Fibroblast of peridontal ligament (primary cell): ENCODE measurements around the gene IFT27.
A peak's percentile ranks its signal among the peaks of the same experiment; 100 is the strongest.
"Not testable (repeated sequence)": the region's sequence is repeated elsewhere in the genome, so short reads cannot be mapped to it uniquely, and the experiment has no call there.

Experiments
- DNase-seq: peaks from one replicate; pipeline ENCODE4 v3.0.0-alpha.2; 2010; ENCODE audit errors: extremely low read depth

Gene IFT27

DNA sequence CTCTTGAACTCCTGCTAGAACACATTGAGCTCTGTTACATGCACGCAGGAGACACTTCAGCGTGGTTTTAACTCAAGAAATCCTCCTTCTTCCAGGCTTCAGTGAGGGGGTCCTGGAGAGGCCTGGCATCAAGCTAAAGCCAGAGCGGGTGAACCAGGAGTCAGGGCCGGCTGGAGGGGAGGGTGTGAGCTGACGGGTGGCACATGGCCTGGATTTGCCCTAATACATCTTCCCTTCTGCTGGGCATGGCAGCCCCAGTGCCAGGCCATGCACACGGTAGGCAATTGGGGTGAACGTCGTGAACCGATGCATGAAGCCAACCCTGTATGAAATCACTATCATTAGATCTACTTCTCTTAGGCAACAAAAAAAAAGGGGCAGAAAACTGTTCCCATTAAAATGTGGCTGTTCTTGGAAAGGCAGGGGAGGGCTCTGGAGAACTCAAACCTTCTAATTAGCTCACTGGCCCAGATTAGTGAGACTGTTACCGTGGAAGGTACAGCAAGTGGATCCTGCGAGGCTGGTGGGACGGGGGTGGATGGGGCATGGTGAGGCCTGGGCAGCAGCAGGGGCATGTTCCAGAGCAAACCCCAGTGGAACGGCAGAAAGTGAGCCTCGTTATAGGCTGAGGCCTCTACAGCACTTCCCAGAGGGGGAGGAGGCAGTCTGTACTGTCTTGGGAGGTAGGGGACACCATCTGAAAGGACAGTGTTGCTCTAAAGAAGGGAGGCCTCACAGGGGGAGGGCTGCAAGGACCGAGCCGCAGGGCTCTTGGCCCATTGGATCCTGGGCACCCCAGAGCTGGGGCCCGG, 10.6 kb downstream of the IFT27 start:
- no peak for DNase-seq

DNA sequence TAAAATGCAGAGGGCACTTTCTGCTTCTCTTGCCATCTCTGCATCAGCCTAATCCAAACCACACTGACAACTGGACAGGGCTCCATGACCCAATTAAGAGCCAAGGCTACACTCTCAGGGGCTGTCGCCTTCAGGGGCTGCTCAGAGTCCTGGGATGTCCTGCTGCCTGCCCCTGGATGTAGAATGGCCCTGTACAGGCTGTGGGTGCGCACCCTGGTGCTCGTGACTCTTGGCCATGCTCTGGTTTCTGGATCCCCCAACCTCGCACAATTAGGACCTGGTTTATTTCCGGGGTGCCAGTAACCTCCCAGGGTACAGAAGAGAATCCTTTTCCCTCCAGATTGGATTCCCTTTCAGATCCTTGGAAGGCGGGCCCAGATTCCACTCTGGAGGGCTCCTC, 11.3 kb downstream of the IFT27 start:
- no peak for DNase-seq

DNA sequence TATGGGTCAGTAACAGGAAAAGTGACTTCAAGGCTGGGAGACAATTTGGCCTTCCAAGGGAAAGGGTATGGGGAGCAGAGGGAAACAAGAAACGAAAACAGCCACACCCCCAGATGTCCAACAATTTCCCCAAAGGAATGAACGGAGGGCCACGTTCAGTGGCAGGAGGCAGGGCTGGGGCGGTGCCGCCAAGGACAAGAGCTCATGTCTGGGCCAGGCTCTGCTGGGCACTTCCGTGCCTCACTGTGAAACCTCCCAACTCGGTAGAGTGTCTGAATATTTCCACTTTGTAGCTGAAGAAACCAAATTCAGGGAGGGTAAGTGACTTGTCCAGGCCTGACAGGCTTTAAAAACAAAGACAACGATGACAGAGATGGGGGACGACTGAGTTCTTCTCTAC, 11.9 kb downstream of the IFT27 start:
- no peak for DNase-seq

DNA sequence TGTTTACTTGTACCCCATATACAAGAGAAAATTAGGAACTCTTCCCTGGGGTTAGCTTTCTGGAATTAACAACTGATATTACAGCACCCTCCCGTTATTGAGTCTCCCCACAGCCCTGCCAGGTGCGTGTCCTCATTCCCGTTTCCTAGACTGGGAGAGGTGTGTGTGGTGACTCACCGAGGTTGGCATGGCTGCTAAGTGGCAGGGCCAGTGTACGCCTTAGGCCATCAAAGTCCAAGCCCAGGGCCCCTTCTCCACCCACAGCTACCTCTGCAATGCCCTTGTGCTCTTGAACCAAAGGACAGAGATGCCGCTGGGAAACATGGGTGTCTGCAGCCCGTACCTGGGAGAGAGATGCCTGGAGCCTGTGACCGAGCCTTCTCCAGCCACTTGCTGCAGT, 12.3 kb downstream of the IFT27 start:
- DNase-seq: no peak

DNA sequence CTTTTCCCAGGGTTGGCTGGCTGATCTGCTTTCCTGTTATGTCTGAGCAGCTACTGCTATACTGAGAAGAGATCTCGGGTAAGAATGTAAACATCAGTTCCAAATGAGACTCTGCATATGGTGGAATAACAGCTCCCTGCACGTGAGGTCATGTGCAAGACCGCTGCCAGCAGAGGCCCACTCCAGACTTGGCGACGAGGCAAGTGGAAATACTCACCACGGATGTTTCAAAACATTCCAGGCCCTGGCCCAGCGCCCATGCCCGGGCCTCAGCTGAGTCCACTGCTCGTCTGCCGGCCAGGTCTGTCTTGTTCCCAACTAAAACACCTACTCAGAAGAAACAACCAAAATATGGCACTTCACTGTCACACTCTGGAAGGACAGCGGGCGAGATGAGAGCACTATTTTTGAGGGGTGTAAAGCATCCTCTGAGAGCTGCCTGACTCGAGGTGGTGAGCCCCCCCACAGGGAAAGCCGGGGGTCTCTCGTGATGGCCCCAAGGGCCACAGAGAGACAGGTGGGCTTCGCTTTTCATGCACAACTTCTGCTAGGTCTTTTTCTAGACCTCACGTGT, 13.1 kb downstream of the IFT27 start:
- DNase-seq: peak; percentile 33

DNA sequence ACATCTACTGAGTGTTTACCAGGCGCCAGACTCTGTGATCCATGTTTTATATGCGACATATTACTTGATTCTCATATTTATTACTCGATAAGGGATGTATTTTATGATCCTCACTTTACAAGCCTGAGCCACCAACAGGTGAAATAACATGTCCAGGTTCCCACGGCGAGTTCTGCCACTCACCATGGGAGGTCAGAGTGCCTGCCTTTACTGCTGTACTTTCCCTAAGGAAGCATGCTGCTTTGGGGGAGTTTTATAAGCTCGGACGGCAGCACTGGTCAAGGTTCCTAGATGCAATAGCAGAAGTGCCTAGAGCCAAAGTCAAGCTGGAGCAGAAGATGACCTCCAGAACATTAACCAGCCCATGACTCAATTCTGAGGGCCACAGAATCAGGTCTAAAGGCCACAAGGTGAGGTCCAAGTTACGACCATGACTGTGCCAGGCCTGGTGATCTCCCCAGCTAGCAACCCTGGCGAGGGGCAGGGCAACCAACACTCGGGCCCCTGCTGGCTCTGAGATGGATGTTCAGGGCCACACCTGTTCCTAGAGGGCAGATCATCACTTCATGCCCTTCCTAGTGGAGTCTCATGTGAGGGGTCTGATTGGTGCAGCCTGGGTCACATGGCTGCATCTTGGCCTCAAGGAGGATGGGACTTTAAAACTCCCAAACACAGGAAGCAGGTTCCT, 14.2 kb downstream of the IFT27 start:
- no peak for DNase-seq

DNA sequence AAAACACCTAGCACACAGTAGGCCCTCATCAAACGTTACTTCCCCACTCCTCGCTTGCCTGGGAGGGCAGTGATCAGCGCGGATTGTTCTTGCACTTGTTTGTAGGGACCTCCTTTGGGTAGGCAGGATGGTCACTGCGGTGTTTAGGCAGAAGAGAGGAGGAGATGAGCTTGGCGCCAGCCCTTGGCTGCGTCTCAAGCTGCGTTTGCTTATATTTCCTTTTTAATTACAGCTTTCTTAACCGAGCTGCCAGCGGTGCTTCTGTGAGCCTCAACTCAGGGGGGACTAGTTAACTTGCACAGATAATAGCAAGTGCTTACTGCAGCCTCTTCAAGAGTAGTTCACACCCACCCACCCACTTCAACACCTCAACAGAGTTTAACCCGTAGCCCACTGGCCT, 15.1 kb downstream of the IFT27 start:
- no peak for DNase-seq

DNA sequence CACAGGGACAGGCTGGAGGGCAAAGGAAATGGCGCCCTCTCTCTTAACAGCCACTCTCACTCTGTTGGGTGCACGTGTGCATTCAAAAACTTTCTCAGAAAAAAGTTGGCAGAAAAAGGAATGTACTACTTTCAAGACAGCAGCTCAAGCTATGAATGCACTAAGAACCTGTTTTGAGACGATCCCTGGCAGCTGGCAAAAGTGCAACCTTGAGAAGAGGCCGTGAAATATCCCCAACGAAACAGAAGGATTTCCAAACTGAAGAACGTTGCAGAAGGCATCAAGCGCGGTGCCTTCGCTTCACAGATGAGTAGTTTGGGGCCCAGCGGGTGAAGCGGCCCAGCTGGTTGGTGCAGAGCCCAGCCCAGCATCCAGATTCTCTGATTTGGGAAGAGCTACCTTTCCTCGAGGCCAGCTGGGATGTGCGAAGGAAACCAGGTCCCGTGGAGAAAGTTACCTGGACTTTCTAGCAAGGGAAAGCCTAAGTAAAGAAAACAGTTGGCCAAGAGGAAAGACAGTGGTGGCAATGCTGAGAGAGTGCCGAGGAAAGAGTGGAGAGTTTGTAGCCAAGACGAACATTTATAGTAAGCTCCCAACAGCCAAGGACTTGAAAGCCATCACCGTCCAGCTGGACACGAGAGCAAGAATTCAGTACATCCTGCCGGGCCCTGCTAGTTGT, 16.3 kb downstream of the IFT27 start:
- no peak for DNase-seq

DNA sequence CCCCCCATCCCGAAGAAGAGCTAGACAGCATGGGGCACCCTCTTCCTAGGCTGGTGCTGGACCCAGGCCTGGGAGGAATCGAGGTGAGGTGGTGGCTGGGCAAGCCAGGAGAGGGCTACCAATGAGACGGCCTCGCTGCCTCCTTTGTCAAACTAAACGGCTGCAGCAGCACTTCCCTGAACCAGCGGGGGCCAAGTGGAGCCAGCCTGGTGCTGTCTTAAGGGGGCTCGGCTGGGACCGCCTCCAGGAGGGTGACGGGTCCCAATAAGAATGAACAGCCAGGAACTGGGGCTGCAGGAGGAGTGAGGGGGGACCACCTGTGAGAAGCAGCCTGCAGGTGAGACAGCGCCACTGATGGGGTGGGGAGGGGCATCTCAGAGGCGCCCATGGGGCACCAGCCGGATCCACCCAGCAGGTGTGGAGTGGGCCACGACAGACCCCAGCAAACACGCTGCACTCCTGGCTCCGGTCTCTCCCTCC, 17.1 kb downstream of the IFT27 start:
- no peak for DNase-seq

DNA sequence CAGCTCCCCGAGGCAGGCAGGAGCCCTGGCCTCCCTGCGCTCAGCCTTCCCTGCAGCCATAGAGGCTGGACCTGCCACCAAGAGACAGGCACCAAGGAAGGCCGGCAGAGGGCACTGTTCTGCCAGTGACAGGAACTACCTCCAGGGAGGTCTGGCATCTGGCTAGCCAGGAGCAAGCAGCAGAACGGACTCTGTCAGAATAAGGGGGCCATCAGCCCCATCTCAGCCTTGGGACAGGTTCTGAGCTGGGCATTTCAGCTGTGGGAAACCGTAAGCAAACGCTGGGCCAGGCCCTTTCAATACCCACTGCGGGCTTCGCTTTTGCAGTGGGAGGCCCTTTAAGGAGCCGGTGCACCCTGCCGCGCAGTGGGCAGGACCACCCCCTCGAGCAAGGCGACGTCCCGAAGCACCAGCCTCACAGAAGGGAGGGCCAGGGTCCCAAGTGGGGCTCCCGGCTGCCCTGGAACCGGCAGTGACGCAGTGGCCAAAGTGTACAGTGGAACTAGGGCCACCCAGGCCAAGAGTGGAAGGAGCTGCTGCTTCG, 18.2 kb downstream of the IFT27 start:
- DNase-seq: peak; percentile 59

DNA sequence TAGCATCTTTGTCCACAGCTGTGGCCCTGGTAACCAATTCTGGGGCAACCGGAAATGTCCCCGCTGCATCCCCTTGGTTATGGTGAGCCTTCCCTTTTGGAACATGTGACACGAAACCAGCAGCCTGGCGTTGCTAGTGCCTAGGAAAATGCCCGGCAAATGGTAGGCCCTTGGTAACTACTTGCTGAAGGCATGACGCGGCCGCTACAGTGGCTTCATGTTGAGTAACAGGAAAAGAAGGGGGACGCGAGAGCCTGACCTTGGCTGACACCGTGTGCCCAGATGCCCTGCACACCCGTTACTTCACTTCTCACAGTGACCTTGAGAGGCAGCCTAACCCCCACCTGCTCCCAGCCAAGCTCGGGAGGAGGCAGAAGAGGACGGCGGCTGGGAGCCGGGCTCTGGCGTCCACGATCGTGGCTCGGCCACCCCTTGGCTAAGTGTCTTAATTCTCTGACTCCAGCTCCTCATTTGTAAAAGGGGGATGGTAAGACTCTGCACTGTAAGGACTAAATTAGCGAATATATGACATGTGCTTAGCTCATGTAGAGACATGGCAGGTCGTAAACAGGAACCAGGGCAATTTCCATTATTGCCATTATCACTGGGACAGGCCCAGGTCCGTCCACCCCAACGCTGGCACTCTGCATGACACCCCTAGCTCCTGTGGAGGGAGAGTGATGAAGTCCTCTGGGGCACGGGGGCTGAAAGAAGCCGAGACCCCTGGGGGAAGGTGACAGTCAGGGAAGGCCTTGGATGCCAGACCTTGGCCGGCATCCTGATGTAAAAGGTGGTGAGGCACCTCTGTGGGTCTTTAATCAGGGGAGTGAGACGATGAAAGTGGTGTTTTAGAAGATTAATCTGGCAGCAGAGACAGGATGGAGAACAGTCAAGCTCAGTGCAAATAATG, 18.9 kb downstream of the IFT27 start:
- DNase-seq: no peak

DNA sequence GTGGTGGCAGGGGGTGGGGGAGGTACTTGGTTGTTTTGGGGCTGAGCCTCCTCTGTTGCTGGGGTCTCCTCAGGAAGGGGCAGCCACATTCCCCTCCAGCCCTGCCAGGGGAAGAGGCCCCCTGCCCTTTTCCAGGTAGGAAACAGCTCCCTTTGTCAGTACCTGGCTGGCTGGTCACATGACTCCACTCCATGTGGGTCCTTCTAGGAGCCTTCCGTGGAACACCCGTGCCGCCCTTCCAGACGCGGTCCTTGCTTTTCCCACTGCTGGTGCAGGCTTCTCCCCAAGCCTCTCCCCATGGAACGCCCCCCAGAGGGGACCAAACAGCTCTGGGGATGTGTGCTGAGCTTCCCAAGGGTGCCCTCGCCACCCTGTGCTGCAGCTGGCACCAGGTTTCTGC, 19.9 kb downstream of the IFT27 start:
- no peak for DNase-seq

DNA sequence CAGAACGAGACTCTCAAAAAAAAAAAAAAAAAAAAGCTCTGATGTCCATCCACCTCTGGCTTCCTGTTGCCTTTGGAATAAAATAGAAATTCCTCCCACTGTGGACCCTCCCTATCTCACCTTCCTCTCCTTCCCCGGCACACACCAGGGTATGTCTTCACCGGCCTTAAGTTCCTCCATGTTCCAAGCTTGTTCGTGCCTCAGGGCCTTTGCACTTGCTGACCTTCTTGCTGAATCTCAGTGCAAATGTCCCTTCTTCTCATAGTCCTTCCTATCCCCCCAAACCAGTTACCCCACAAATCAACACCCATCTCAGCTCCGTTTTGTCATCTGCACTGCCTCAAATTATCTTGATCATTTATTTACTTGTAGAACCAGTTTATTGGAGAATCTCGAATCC, 20.6 kb downstream of the IFT27 start:
- DNase-seq: no peak

DNA sequence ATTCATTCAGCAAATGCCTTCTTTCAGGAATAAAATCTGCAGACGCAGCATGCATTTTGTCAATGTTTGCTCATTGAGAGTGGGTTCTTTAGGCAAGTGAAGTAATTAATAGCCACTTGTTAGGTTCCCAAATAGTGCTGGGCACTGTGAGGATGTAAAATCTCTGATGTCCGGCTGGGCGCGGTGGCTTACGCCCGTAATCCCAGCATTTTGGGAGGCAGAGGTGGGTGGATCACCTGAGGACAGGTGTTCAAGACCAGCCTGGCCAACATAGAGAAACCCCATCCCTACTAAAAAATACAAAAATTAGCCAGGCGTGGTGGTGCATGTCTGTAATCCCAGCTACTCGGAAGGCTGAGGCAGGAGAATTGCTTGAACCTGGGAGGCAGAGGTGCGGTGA, 21.0 kb downstream of the IFT27 start:
- DNase-seq: not testable (repeated sequence)

DNA sequence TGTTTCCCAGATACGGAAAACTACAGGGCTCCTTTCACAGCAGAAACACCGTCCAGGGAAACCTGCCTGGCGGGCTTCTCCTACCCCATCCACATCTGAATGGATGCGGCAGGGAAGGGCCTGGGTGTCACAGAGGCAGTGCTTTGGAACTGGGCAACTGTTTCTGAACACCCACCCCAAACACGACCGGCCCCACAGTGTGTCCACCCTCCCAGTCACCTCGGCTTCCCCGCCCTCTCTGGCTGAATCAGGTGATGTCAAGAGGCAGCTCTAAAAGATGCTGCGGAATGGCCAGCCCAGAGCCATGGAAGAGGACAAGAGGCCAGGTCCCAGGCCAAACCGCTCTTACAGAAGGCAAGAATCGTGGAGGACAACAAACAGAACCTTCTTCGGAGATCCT, 22.0 kb downstream of the IFT27 start:
- DNase-seq: no peak

DNA sequence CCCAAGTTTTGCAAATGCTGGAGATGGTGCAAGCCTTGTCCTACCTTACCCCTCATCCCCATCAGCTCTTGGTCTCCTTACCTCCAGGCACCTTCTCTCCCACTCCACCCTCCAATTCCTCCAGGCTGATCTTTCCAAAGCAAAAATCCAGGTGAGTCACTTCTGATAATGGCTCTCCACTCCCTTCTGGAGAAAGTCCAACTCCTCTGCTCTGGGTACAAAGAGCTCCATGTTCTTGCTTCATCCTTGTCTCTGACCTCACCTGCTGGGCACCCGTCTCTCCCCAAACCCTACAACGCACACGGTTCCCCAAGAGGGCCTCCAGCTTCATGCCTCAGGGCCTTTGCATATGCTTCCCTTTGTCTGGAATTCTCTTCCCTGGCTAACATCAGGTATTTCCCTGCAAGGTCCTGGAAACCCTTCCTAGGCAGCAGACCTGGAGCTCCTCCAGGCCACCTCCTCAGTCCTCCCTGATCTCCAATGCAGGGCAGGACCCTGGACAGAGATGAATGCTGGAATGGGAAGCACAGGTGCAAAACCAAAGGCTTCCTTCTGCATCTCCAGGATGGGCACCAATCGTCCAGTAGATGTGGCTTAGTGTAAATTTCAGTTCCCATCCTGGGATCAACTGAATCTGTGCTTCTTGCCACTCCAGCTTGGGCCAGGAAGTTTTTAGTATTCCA, 22.7 kb downstream of the IFT27 start:
- no peak for DNase-seq

DNA sequence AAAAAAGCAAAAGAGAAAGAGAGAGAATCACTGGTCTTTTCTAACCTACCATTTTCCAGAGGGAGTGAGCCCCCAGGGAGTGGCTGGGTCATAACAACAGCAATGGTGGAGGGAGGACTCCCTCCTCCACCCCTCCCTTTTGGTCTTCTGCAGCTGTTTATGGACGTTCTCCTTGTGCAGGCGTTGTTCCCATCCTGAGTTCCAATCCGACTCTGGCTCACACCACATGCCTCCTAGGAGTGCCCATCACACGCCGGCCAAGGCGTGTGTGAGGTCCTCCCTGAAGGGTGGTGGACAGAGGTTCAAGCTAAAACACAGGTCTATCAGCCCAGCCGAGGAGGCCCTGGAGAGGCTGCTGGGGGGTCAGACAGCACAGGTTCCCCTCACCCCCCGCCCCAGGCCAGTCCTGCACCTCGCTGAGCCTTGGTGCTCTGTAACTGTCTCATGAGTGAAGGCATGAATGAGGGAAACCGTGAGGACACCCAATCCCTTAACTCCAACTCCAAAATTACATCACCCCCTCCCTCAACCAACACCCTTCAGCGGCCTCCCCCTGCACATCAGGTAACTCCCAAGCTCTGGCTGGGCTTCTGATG, 29.4 kb downstream of the IFT27 start:
- DNase-seq: no peak

DNA sequence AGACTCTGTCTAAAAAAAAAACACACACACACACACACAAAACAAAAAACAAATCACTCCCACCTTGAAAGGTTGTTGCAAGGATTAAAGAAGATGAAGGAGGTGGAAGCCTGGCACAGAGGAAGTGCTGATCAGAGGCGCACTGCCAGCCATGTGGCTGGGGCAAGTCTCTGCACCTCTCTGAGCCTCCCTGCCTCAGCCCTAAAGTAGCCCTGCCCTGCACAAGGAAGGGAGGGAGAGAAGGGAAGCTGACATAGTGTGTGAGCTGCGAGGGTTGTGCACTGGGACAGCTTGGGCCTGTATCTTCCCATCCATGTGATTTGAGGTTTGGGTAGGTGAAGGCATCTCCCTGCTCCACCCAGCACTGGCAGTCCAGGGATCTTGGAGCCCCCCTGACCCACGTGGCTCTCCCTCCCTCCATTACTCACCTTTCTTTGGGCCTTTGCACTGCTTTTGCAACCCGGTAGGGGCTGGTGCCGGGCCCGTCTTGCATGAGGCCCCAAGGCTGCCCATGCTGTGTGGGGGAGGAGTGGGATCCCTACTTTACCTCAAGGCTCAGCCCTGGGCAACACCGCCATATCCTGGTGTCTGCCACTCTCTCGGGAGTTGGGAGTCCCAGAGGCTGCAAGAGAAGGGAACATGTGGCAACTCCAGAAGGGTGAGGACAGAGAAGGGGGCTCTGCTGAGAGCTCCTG, 30.5 kb downstream of the IFT27 start:
- DNase-seq: no peak

DNA sequence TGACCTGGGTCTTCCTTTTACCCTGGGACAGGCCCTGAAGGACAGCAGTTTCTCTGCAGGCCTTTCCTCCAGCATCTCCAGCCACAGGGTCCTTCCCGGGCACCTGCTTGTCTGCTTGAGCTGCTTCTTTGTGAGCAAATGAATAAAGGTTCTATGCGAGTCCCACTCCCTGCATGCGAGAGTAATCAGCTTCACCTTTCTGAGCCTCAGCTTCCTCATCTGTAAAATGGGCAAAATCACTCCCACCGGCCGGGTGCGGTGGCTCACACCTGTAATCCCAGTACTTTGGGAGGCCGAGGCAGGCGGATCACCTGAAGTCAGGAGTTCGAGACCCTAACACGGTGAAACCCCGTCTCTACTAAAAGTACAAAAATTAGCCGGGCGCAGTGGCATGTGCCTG, 31.1 kb downstream of the IFT27 start:
- no peak for DNase-seq

DNA sequence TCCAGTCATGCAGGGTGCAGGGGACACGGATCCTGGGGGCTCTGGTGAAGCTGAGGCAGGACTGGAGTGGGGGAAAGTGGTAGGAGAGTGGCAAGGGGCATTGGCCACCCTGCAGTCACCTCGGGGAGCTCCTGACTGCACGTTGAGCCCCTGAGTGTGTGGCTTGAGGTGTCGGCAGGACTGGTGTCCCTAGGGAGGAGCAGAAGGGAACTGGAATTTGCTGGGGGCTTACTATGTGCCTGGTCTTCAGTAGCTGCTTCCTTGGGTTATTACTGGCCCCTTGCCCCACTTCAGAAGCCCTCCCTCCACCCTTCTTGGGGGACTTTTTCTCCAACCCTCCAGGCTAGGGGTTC, 31.5 kb downstream of the IFT27 start:
- DNase-seq: no peak
